Duodenal mucosa (tissue), 2 donors: ENCODE measurements around the gene RIC3.
"Not testable (repeated sequence)": the region's sequence is repeated elsewhere in the genome, so short reads cannot be mapped to it uniquely, and the experiment has no call there.

ENCODE experiments used
- H3K27ac ChIP-seq: one replicate; pipeline ENCODE4 v1.7.0; 2013; ENCODE audit warnings: low read depth, low read length
- H3K27me3 ChIP-seq, 2 donors: one replicate each; pipeline ENCODE4 v1.7.0; 2013; ENCODE audit warnings: low read length in 2 of 2, control low read depth in 1 of 2; ENCODE audit not compliant: insufficient read depth in 2 of 2, control insufficient read depth in 1 of 2
- H3K36me3 ChIP-seq, 2 donors: one replicate each; pipeline ENCODE4 v1.7.0; 2013; ENCODE audit warnings: low read length in 2 of 2, control low read depth in 1 of 2; ENCODE audit not compliant: insufficient read depth in 2 of 2, control insufficient read depth in 1 of 2
- H3K4me1 ChIP-seq, 2 donors: one replicate each; pipeline ENCODE4 v1.7.0; 2013; ENCODE audit warnings: low read length in 2 of 2, control low read depth in 1 of 2; ENCODE audit not compliant: insufficient read depth in 2 of 2, control insufficient read depth in 1 of 2
- H3K4me3 ChIP-seq, 2 donors: one replicate each; pipeline ENCODE4 v1.7.0; 2013; ENCODE audit warnings: low read length in 2 of 2, low read depth in 1 of 2
- H3K9ac ChIP-seq, 2 donors: one replicate each; pipeline ENCODE4 v1.7.0; 2013; ENCODE audit warnings: low read length in 2 of 2, low read depth in 1 of 2
- H3K9me3 ChIP-seq, 2 donors: one replicate each; pipeline ENCODE4 v1.7.0; 2013; ENCODE audit warnings: low read length in 2 of 2, control low read depth in 1 of 2; ENCODE audit not compliant: control insufficient read depth in 1 of 2

The RIC3 gene

GRCh38 chr11:8190431-8190830 is 21.6 kb upstream of the RIC3 start:
- peaks cover 3 to 6% of the 10 kb centered on the region in 2 donors for H3K27me3 ChIP-seq
- no peak overlapping the region for H3K9ac ChIP-seq
- H3K4me1 ChIP-seq, result no peaks in the 10 kb centered on the region
- no peak overlapping the region for H3K4me3 ChIP-seq
- no peaks in the 10 kb centered on the region for H3K9me3 ChIP-seq
- no peaks in the 10 kb centered on the region for H3K36me3 ChIP-seq
- no peak overlapping the region for H3K27ac ChIP-seq

- H3K27me3 ChIP-seq, result peaks cover 0 to 3% of the 10 kb centered on the region in 2 donors
- H3K9ac ChIP-seq, result no peak overlapping the region
- H3K36me3 ChIP-seq, result no peaks in the 10 kb centered on the region
- H3K4me3 ChIP-seq, result no peak overlapping the region
- no peaks in the 10 kb centered on the region for H3K4me1 ChIP-seq
- H3K27ac ChIP-seq, result no peak overlapping the region
- no peaks in the 10 kb centered on the region for H3K9me3 ChIP-seq
These were observed 17.6 kb upstream of the RIC3 start for GRCh38 chr11:8186429-8186828.

GRCh38 chr11:8183111-8183510 is 14.3 kb upstream of the RIC3 start:
- Histone ChIP-seq H3K9me3 (no peaks in the 10 kb centered on the region), H3K9ac (no peak overlapping the region), H3K27ac (no peak overlapping the region), H3K4me1 (no peaks in the 10 kb centered on the region), H3K27me3 (peaks cover 3 to 7% of the 10 kb centered on the region in 2 donors), H3K4me3 (no peak overlapping the region), H3K36me3 (no peaks in the 10 kb centered on the region)

GRCh38 chr11:8180469-8180868 is 11.6 kb upstream of the RIC3 start:
- H3K4me1 ChIP-seq, result no peaks in the 10 kb centered on the region
- H3K27me3 ChIP-seq, result peaks cover 3 to 4% of the 10 kb centered on the region in 2 donors
- no peaks in the 10 kb centered on the region for H3K9me3 ChIP-seq
- no peak overlapping the region for H3K27ac ChIP-seq
- H3K36me3 ChIP-seq, result no peaks in the 10 kb centered on the region
- H3K4me3 ChIP-seq, result no peak overlapping the region
- no peak overlapping the region for H3K9ac ChIP-seq

DNA sequence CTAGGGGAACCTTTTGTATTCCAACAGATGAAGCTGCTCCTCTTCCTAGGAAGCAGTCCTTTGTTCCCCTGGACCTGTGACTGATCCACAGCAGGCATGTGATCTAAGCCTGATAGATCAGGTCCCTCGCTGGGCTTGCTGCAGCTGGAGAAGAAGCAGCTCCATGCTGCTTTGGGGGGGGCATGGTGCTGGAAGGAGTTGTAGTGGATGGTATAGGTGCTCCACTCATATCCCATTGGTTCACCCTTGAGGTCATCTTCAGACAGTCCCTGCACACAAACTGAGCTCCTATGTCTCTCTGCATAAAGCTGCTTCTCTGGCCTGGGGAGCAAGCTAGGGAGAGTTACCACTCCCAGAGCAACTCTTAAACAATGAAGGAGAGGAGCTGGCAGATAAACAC is 9.5 kb upstream of the RIC3 start:
- no peak overlapping the region for H3K27ac ChIP-seq
- no peaks in the 10 kb centered on the region for H3K9me3 ChIP-seq
- no peaks in the 10 kb centered on the region for H3K4me1 ChIP-seq
- H3K36me3 ChIP-seq, result no peaks in the 10 kb centered on the region
- no peak overlapping the region for H3K9ac ChIP-seq
- H3K4me3 ChIP-seq, result no peak overlapping the region
- H3K27me3 ChIP-seq, result peaks cover 3 to 4% of the 10 kb centered on the region in 2 donors

GRCh38 chr11:8177136-8177535 is 8.3 kb upstream of the RIC3 start:
- Histone ChIP-seq H3K36me3 (no peaks in the 10 kb centered on the region), H3K9ac (no peak overlapping the region), H3K9me3 (no peaks in the 10 kb centered on the region), H3K4me3 (no peak overlapping the region), H3K4me1 (no peaks in the 10 kb centered on the region), H3K27ac (no peak overlapping the region), H3K27me3 (peaks cover 3 to 4% of the 10 kb centered on the region in 2 donors)

- no peak overlapping the region for H3K27ac ChIP-seq
- H3K27me3 ChIP-seq, result peaks cover 22% of the 10 kb centered on the region in 2 donors
- peaks cover 0 to 8% of the 10 kb centered on the region in 2 donors for H3K4me1 ChIP-seq
- H3K36me3 ChIP-seq, result no peaks in the 10 kb centered on the region
- H3K4me3 ChIP-seq, result peak overlapping the region; percentile 65 to 68
- no peak overlapping the region for H3K9ac ChIP-seq
- no peaks in the 10 kb centered on the region for H3K9me3 ChIP-seq
These were observed 1.0 kb downstream of the RIC3 start for GRCh38 chr11:8167796-8168195.

GRCh38 chr11:8164746-8165145 is 4.1 kb downstream of the RIC3 start:
- Histone ChIP-seq H3K36me3 (no peaks in the 10 kb centered on the region), H3K27me3 (peaks cover 16 to 17% of the 10 kb centered on the region in 2 donors), H3K27ac (no peak overlapping the region), H3K4me1 (peaks cover 0 to 8% of the 10 kb centered on the region in 2 donors), H3K4me3 (no peak overlapping the region), H3K9ac (no peak overlapping the region), H3K9me3 (no peaks in the 10 kb centered on the region)

DNA sequence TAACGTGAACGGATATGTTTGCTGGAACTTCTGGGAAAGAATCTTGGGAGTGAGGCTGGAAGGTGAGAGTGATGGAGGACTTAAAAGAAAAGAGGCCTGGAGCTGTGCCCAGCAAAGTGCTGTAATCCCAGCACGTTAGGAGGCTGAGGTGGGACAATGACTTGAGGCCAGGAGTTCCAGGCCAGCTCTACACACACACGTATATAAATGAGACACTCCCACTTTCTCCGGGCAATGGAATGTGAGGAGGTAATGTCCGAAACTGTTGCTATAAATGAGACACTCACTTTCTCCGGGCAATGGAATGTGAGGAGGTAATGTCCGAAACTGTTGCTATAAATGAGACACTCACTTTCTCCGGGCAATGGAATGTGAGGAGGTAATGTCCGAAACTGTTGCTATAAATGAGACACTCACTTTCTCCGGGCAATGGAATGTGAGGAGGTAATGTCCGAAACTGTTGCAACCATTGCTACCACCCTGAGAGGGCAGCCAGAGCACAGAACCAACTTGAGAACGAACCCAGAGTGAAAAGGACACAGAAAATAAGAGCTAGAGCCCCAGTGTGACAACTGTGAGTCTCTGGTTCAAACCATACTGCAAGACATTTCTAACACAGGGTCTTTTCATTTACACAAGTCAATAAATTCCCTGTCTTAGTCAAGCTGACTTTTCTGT is 7.1 kb downstream of the RIC3 start:
- H3K4me1 ChIP-seq, H3K27ac ChIP-seq, H3K27me3 ChIP-seq, H3K9ac ChIP-seq, H3K9me3 ChIP-seq, H3K36me3 ChIP-seq, H3K4me3 ChIP-seq: not testable (repeated sequence)

DNA sequence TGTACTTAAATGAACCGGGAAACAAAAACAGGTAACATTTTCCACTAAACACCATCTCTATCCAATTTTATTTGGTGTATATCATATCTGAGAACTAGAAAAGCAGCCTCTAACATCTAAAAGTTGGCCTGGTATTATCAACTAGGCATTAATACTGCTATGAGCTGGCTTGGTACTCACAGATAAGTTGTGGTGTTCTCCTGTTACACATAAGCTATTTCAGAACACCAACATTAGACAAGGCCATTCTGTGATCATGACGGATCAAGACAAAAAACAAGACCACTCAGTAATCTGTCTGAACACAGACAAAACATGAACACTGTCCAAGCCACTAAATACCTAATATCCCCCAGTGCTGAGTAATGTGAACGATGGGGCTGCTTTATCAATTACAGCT is 11.9 kb downstream of the RIC3 start:
- no peaks in the 10 kb centered on the region for H3K36me3 ChIP-seq
- no peaks in the 10 kb centered on the region for H3K9me3 ChIP-seq
- H3K27ac ChIP-seq, result no peak overlapping the region
- H3K27me3 ChIP-seq, result no peaks in the 10 kb centered on the region
- H3K4me3 ChIP-seq, result no peak overlapping the region
- no peak overlapping the region for H3K9ac ChIP-seq
- H3K4me1 ChIP-seq, result no peaks in the 10 kb centered on the region

DNA sequence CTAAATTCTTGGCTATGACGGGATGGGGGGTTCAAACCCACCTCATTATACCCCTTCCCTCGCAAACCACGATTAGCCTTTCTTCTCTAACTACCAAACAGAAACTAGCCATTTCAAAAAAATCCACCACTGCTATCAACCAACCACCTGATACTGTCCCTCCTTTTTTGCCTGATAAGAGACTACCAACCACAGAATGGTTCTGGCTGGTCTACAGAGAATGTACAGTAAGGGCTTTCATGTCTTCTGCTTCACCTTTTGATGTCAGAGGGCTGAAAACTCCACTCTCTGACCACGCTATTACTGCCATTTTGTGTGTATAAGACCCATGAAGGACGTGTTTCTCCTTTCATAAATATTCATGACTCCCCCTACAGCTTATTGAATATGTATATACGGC is 19.1 kb downstream of the RIC3 start:
- Histone ChIP-seq H3K9me3 (no peaks in the 10 kb centered on the region), H3K4me1 (no peaks in the 10 kb centered on the region), H3K36me3 (no peaks in the 10 kb centered on the region), H3K27ac (no peak overlapping the region), H3K4me3 (no peak overlapping the region), H3K9ac (no peak overlapping the region), H3K27me3 (no peaks in the 10 kb centered on the region)
